Activated naive CD8-positive, alpha-beta T cell treated with anti-CD3 and anti-CD28 coated beads, Interleukin-2, amount 50 U/mL, for 16 hours (primary cell): ENCODE data around the gene WWOX.

Source experiments
- DNase-seq: peaks from one replicate; pipeline ENCODE4 v3.0.0-alpha.2; 2020; ENCODE audit warnings: low read depth, low spot score

WWOX gene

DNA sequence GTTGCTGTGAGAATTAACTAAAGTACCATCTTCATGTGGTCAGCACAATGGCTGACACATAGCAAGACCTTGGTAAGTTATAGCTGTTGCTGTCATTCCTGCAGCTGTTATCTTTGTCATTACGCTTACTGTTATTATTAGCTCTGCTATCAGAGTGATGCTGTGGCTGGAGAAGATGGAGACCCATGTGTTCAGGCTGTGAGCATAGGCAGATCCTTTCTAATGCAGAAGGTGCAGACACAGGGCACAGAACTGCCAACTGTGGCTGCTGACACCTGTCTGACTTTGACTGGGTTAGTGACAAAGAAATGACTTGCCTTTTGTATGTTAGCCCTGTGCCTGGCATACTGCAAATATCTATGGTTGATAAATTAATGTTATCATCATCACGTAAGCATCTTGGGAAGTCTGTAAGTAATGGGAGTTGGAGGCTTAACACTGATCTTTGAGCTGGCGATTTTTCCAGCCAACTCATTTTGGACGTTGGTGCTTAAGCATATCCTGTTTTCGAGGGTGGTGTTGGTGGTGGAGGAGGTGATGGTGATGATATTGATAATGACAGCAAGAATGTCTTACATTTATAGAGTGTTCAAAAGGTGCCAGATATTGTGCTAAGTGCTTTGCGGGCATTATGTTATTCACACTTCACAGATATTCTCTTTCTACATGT, 695.3 kb downstream of the WWOX start:
- no peak for DNase-seq

DNA sequence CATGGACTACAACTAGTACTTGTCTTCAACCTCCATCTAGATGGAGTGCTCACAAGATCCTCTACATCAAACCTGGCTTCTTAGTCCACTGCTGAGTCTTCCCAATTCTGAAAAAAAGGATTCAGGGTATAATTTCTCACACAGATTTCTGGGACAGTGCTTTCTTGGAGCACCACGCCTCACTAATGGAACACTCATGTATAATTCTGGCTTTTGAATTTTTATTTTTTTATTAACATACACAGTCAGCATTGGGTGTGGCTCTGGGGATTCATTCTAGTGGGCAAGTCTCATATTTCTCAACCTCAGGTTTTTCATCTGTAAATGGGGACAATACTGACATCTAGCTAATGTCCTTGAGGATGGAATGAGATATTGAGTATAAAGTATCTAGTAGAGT, 696.0 kb downstream of the WWOX start:
- DNase-seq, result no peak

DNA sequence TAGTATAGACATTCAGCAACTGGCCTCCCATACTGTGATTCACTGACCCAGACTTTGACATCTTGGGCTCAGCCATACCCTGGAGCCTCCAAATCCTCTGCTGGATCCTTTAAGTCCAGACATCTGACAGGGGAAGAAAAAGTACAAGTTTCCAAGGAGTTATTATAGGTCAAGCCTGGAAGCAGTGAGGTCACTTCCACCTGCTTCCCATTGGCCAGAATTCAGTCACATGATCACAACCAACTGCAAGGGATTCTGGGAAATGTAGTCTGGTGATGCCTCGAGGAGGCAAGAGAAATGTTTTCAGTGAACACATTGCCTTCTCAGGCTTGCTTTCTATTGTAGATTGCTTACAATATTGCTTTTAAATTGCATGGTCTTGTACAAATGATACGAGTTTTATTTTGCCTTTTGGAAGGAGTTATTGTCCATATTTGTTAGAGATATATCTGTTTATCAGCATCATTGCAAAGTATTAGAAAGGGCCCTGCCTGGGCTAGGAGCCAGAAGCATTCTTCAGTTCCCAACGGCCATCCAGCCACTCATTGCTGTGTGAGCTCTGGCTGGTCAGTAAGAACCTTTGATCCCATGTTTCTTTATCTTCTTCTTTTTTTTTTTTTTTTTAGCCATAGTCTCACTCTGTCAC, 696.9 kb downstream of the WWOX start:
- DNase-seq, result no peak

DNA sequence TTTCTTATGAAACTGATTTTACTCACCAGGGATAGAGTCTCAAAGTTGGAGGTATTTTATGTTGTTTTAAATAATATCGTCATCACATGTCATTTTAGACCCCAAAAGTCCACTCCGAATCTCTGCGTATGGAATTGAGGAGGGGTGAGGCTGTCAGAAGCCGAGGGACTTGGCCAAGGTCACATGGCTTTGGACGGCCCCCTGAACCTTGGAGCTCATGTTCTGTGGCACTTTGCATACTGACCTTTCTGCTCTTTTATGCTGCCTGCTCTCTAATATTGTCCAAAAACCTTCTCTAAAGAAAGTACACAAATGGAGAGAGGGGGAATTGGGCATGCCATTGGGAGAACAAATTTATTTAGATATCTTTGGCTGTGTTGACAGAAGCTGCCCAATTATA, 700.0 kb downstream of the WWOX start:
- no peak for DNase-seq

DNA sequence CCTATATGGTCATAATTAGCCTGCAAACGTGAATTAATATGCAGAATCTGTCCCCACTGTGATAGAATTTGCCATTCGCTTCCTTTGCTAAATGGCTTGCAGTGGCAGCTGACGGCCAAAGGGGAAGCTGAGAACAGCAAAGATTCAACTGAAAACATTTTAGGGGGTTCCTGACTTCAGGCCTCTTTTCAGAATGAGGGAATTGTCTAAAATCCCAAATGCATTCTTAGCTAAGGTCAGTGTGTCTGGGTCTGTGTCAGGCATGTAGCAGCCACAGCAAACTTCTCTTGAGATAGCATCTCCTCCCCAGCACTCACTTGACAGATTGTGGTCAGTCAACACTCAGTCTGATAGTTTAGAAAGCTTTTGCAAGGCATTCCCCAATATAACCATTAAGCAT, 701.1 kb downstream of the WWOX start:
- DNase-seq, result no peak

DNA sequence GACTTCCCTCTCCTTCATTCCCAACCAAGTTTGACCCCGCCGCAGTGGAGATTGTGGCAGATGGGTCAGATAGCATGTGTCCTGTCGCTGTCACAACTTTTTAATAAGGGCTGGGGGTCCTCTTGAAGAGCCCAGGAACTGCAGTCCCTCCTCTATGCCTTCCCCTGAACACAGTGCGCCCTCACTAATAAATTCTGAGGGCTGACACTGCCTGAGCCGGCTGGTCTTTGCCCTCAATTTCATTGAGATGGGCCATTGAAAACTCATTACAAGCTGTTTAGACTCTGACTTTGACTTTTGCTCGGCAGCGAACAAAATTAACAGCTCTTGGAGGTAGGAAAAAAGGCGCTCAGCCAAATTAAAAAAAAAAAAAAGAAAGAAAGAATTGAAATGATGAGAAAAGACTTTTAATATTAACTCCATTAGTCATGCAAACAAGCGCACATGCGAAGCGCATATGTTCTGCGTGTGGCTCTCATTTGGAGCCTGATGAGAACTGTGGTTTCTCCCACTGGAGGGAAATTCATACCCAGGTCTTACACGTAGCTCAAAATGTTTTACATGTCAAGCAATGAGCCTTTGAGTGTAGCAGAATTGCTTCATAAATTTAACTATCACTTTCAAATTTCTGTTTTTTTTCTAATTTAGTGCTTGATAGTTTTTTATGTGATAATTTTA, 704.7 kb downstream of the WWOX start:
- DNase-seq, result no peak

DNA sequence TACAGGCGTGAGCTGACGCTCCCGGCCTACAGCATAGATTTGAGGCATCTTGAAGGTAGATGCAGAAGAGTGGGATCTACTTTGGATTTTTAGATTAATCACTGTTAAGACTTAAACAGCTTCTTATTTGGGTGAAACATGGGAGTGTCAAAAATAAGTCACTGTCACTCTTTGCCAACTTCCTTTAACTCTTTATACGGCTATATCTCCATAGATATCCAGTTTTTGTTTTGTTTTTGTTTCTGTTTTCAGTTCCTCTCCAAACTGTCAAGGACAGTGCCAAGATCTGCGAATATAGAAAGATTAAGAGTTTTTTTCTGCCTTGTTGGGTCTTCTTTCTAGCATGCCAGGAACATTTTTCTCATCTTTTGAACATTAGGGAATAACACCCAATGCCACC, 706.1 kb downstream of the WWOX start:
- DNase-seq, result no peak

DNA sequence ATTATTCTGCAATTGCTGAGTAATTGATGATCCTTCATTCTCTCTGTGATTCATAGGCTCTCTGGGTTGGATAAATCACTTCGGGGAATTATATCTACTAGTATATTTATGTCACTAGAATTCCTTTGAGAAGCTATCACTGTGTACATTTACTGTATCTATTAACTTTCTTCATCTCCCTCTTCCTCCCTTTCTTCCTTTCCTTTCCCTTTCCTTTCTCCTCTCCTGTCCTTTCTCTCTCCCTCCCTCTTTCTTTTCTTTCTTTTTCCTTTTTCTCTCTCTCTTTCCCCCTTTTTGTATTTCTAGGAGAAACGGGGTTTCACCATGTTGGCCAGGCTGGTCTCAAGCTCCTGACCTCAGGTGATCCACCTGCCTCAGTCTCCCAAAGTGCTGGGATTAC, 711.8 kb downstream of the WWOX start:
- no peak for DNase-seq

DNA sequence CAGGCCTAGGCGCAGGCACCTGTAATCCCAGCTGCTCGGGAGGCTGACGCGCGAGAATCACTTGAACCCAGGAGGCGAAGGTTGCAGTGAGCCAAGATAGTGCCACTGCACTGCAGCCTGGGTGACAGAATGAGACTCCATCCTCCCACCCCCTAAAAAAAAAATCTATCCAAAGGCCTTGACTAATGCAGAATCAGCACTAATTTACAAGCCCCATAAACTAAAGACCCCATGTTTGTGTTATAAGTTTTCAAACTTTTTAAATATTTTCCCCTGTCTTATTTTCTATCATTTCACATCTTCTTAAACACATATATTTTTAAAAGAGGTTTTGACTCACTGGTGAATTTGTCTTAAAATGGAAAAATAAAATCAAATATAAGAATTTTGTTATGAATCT, 713.1 kb downstream of the WWOX start:
- DNase-seq, result no peak

DNA sequence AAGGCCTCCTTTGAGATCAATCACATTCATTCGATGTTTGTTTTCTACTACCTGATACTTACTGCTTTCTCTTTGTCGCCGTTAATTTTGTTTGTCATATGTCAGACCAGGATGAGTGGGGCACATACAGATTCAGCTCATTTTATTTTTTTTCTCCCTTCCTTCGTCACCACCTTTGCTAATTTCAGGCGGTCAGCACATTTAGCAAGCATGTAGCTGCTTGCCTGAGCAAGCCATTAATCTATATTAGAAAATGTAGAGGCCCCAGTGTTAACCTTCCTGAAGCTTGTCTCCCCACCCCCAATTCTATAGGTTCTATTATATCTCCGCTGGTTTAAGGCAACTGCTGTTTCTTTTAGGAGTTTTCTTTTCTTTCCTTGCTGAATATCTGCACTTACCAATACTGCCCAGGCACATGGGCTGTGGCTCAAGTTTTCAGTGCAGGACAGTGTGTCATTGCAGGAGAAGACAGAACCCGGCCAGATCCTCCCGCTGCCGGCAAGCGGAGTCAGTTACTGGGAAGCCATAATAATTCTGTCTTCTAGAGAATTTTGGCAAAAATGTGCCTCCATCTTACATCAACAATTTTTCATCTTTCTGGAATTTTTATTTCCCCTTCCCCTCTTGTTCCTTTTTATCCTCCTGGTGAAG, 714.3 kb downstream of the WWOX start:
- no peak for DNase-seq

DNA sequence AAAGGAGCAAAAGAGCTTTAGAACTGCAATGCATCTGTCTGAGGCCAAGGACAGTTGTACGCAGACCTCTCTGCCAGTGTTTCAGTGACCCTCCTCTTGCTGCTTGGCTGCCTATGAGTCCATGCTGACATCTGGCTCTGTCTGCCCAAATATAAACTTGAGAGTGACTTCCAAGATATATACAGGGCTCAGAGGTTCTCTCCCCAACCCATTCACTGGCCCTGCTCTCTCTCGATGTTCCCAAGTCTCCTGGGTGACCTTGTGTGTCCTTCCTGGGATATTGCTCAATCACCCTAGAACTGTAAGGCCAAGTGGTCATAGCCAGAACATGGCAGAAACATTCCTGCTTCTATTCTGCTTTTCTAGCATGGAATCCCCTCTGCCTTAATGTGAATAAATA, 716.3 kb downstream of the WWOX start:
- no peak for DNase-seq

DNA sequence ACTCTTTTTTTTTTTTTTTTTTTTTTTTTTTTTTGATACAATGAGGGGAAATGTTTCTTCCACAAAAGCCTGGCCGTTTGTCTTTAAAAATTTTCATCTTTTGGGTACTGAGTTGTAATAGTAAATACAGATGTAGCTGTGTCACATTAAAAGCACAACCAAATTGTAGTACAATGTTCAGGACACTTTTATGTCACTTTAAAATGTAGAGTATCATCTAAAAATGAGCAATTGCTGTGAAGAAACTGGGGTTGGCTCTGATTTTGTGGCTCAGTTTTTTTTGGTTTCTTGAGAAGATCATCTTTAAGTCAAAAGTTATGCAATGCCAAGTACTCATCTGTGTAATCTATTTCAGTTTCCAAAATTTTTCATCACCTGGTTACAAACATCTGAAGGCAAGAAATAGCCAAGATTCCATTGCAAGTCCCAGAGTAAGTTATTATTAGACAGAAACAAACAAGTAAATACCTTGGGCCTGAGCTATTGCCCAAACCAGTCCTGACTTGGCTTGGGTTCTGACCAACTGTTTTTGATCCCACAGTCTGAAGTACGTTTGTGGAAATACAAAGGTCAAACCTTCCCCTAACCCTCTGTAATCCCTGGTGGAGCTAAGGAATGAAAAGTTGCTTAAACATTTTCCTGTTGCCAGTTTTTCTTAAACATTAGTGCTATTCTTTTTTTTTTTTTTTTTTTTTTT, 717.2 kb downstream of the WWOX start:
- DNase-seq, result no peak

DNA sequence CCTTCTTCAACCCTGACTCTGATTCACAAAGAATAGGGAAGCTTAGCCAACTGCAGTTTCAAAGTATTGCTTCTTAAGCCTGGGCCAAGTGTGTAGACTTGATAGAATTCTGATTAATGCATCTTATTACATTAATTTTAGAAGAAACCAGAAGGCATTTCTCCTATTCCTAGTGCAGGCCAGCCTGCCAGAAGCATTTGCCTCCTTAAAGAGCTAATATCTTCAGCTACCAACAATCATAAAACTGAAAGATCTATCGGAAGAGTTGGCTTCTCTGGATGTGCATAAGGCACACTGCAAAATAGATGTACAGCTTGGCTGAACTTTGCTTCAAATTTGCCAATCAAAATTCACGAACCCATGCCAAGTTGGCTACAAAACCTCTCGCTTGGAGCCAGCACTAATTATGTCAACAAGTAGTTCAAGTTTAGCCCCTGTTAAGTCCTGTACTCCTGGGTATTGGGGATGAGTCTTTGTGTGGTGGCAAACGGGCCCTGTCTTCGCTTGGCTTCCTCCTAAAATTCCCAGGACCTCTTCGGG, 717.8 kb downstream of the WWOX start:
- DNase-seq, result no peak

DNA sequence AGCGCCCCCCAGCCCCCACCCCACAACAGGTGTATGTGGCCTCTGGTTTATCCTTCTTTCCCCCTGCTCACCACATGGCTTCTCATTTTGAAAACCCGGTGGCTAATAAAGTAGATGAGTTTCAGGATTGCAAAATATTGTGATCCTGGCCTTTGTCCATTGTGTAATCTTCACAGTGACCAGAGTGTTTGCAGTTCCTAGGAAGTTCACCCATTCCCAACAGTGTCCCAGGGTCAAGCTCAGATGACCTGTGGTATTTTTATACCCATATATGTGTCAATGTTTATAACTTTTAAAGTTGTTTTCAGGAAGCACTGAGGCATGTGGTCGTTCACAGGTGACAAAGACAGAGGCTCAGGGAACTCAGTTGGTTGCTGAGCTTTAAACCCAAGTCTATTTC, 721.9 kb downstream of the WWOX start:
- no peak for DNase-seq

DNA sequence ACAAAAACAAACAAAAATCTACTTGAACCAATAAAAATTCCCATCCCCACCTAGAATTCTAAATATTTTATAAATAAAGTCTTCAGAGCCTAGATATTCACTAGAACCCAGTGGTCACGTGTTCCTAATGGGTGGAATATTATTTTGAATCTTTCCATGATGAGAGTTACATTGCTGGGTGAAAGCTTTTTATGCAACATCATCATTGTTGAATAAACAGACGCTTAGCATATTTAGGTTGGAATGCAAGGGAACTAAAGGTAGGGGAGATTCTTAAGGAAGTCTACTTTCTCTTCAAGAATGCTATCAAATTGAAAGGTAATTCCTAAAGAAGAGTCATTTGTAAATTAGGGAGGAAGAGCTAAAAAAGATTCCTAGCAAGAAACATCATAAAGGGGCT, 723.1 kb downstream of the WWOX start:
- no peak for DNase-seq

DNA sequence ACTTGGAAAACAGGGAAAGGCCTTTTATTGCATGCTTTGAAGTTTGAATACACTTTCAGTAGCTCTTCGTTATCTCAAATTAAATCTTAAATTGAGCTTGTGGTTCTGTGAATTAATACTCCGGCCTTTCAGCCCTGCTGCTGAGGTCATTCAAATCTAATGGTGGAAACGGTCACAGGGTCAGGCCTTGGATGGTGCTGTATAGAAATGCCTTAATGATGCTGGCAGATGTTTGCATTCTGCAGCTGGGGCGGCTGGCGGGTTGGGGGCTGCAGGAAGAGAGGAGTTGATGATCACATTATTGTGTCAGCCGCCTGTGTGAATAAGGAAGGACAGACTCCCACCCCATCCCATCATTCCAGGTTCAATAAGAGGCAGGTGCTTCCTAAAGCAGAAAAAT, 723.6 kb downstream of the WWOX start:
- no peak for DNase-seq

DNA sequence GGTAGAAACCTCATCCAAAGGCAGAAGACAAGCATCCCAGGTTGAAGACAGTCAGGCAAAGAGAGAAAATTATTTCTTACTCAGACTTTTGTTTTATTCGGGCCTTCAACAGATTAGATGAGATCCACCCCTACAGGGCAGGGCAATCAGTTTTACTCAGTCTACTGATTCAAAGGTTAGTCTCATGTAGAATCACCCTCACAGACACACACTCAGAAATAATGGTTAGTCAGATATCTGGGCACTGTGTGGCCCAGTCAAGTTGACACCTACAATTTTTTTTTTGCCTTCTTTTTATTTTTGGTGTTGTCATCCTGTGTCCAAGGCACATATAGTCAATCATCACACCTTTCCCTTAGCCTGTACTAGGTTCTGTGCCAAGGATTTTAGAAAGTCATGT, 729.8 kb downstream of the WWOX start:
- DNase-seq, result no peak

DNA sequence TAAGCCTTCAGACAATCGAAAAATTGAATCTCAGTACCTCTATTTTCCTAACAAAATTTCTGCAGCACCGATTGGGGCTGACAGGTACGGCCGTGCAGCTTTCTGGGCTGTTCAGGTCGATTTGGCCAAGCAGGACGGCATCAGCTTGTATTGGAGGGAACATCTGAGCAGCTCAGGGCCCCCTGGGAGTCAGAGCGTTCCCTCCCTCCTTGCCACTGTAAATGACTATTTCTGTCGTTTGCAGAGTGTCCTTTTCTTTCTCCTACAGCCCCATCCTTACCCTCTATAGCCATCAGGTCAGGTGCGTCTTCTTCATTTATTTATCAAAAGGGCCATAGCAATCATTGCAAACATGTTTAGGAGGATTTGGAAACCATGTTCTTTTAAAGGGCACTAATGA, 731.1 kb downstream of the WWOX start:
- no peak for DNase-seq

DNA sequence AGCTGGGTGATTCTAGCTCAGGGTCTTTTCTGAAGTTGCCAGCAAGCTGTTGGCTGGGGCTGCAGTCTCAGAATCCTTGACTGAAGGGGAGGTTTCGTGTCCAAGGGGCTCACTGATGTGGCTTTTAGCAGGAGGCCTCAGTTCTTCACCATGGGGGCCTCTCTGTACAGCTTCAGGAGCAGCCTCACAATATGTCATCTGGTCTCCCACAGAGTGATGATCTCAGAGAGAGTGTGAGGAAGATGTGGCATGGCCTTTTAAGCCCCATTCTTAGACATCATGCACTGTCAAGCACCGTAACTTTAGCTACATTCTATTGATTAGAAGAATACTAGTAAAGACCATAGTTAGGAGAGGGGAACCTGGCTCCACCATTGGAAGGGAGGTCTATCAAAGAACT, 732.6 kb downstream of the WWOX start:
- DNase-seq, result no peak

DNA sequence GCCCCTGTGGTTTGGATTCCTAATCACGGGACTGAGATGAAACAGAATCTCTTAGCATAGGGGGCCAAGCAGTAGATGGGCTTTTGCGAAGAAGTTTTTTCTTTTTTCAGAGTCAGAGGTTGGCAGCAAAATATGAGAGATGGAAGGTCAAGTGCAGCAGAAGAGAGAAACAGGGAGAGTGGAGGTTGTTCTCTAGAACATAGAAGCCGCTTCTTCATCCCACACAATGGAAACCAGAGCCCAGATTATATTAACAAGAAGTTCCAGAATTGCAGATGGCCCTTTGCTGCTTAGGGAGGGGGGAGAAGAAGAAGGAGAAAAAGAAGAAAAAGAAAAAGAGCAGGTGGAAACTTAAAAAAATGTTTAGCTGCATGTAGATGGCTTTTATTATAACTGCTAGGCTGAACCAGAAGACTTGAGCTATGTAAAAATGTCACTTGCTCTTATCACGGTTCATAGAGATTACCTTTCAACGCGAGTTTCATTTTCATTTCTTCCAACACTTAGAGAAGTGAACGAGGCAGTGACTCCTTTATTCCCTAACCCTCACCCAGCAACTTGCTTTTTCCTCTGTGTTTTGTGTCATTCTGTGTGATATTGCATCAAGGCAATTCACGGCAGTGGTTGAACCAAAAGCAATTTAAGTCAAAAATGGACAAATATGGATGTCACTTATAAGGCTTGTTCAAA, 737.5 kb downstream of the WWOX start:
- DNase-seq, result no peak

DNA sequence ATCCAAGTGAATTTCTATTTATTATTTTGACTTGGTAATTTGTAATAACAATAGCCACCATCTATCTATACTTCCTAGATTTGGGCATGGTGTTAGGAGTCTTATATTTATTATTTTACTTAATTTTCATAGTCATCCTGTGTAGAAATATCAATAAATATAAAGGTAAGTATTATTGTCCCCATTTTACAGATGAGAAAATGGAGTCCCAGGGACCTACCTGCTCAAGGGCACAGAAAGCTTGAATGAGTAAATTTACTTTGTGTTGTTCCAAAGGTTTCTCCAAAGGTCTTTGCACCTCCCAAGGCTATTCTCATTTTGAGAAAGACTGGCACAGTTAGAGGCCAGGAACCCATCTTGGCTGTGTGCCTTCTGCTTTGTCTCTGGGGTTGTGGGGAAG, 738.3 kb downstream of the WWOX start:
- no peak for DNase-seq
